Retinal pigment epithelial cell (primary cell): ENCODE measurements around the gene SAMD14.
A peak's percentile ranks its signal among the peaks of the same experiment; 100 is the strongest.

Source experiments
- DNase-seq: peaks from one replicate; pipeline ENCODE4 v3.0.0-alpha.2; 2010; ENCODE audit warnings: low read depth
- H3K4me3 ChIP-seq: 2 replicates; pipeline ENCODE4 v1.5.1; 2011; ENCODE audit warnings: mild to moderate bottlenecking, low read length, control low read depth, moderate library complexity
- CTCF ChIP-seq: conservative IDR thresholded peaks from 2 replicates; pipeline ENCODE4 v1.5.1; 2011; ENCODE audit warnings: low read depth, low read length, control low read depth, inconsistent platforms

The SAMD14 gene

GRCh38 chr17:50070908-50071680 lies 58.9 kb downstream of the SAMD14 start:
- TF ChIP-seq CTCF = no peak
- DNase-seq = no peak
- no peak overlapping the region for H3K4me3 ChIP-seq

GRCh38 chr17:50067996-50068395 lies 62.0 kb downstream of the SAMD14 start:
- no peak for TF ChIP-seq CTCF
- H3K4me3 ChIP-seq = no peak overlapping the region
- DNase-seq = no peak

GRCh38 chr17:50066995-50067394 lies 63.0 kb downstream of the SAMD14 start:
- no peak for TF ChIP-seq CTCF
- H3K4me3 ChIP-seq = no peak overlapping the region
- no peak for DNase-seq

- DNase-seq = no peak
- H3K4me3 ChIP-seq = no peak overlapping the region
- TF ChIP-seq CTCF = no peak
Observed at GRCh38 chr17:50065056-50065455, 64.9 kb downstream of the SAMD14 start.

- no peak overlapping the region for H3K4me3 ChIP-seq
- TF ChIP-seq CTCF = no peak
- DNase-seq = peak; percentile 93
Observed at GRCh38 chr17:50064253-50065001, 65.5 kb downstream of the SAMD14 start.

- no peak overlapping the region for H3K4me3 ChIP-seq
Observed at GRCh38 chr17:50063561-50064252, 66.3 kb downstream of the SAMD14 start.

More at GRCh38 chr17:50063561-50064252, 66.3 kb downstream of the SAMD14 start:
- no peak for TF ChIP-seq CTCF
- DNase-seq = no peak
